GM21619 (cell line): ENCODE measurements around the gene CNGB1.

Source experiments
- ATAC-seq: cut with Tn5 transposase; IDR thresholded peaks from one replicate; pipeline ENCODE4 v1.9.1; 2021; ENCODE audit not compliant: unreplicated experiment

Gene CNGB1

GRCh38 chr16:57977418-57978069 is 6.6 kb upstream of the CNGB1 start:
- ATAC-seq, result no peak

GRCh38 chr16:57976331-57976796 is 5.4 kb upstream of the CNGB1 start:
- ATAC-seq, result no peak

- ATAC-seq, result no peak
Measured at GRCh38 chr16:57972306-57972705, 1.4 kb upstream of the CNGB1 start.

GRCh38 chr16:57971848-57972247 is 920 bp upstream of the CNGB1 start:
- no peak for ATAC-seq

- no peak for ATAC-seq
Measured at GRCh38 chr16:57970319-57970718, 609 bp downstream of the CNGB1 start.

- ATAC-seq, result no peak
Measured at GRCh38 chr16:57969451-57970123, 1.3 kb downstream of the CNGB1 start.

GRCh38 chr16:57967916-57968315 is 3.0 kb downstream of the CNGB1 start:
- no peak for ATAC-seq

- no peak for ATAC-seq
Measured at GRCh38 chr16:57966986-57967385, 3.9 kb downstream of the CNGB1 start.

GRCh38 chr16:57966204-57966771 is 4.6 kb downstream of the CNGB1 start:
- ATAC-seq, result no peak

- ATAC-seq, result no peak
Measured at GRCh38 chr16:57964157-57964700, 6.7 kb downstream of the CNGB1 start.

- no peak for ATAC-seq
Measured at GRCh38 chr16:57962756-57963155, 8.2 kb downstream of the CNGB1 start.

GRCh38 chr16:57962046-57962445 is 8.9 kb downstream of the CNGB1 start:
- ATAC-seq, result no peak

GRCh38 chr16:57961538-57961937 is 9.4 kb downstream of the CNGB1 start:
- ATAC-seq, result no peak

GRCh38 chr16:57960826-57961472 is 10.0 kb downstream of the CNGB1 start:
- no peak for ATAC-seq

- no peak for ATAC-seq
Measured at GRCh38 chr16:57960310-57960709, 10.6 kb downstream of the CNGB1 start.

GRCh38 chr16:57959804-57960203 is 11.1 kb downstream of the CNGB1 start:
- ATAC-seq, result no peak

- ATAC-seq, result no peak
Measured at GRCh38 chr16:57959121-57959520, 11.8 kb downstream of the CNGB1 start.

GRCh38 chr16:57958544-57958943 is 12.4 kb downstream of the CNGB1 start:
- no peak for ATAC-seq

GRCh38 chr16:57957673-57958392 is 13.1 kb downstream of the CNGB1 start:
- ATAC-seq, result no peak

- ATAC-seq, result no peak
Measured at GRCh38 chr16:57956924-57957672, 13.8 kb downstream of the CNGB1 start.
